IMR-90 (cell line): ENCODE data around the gene CNKSR3. TPM values are rescaled to one million over a fixed set of nuclear protein-coding genes. Genes with fewer than 3 reads are reported as not detected.
A peak's percentile ranks its signal among the peaks of the same experiment; 100 is the strongest.

Experiments
- ATAC-seq: fragments of 200-7000 bp; cut with Tn5 transposase; 2 replicates; pipeline ENCODE4 v1.9.1; 2020; ENCODE audit warnings: low read depth, mild to moderate bottlenecking, moderate library complexity
- BruUV-seq: library from RNA; stranded (reverse); fragments of 400-500 nt; replicated peaks from 2 replicates; lab custom pipeline; 2021; lab: Mats Ljungman, UMichigan
- CTCF ChIA-PET: fragments of 300-600 bp; formaldehyde crosslinking; extraction: SDS; loops from one replicate; lab custom pipeline; 2021; ENCODE audit warnings: antibody characterized with exemption; lab: Yijun Ruan, JAX
- POLR2A ChIA-PET: fragments of 300-600 bp; sonication (Branson Sonifier 250); formaldehyde crosslinking; loops from one replicate; lab custom pipeline; 2022; ENCODE audit warnings: antibody characterized with exemption; ENCODE audit not compliant: unreplicated experiment; lab: Charles Lee
- DNase-seq: peaks from one replicate; pipeline ENCODE4 v3.0.0; 2013
- H2AFZ ChIP-seq: replicated peaks from 2 replicates; pipeline ENCODE3; 2013; ENCODE audit warnings: low read length, mild to moderate bottlenecking; ENCODE audit not compliant: poor library complexity
- H2AK5ac ChIP-seq: 2 replicates; pipeline ENCODE4 v1.6.1; 2013; ENCODE audit warnings: low read depth, low read length, inconsistent platforms
- H2AK9ac ChIP-seq: replicated peaks from 2 replicates; pipeline ENCODE3; 2013; ENCODE audit warnings: mild to moderate bottlenecking, low read depth, low read length, moderate library complexity; ENCODE audit not compliant: poor library complexity
- H2BK120ac ChIP-seq: 2 replicates; pipeline ENCODE4 v1.6.1; 2013; ENCODE audit warnings: low read depth, low read length, inconsistent platforms
- H2BK15ac ChIP-seq: 3 replicates; pipeline ENCODE4 v1.6.1; 2013; ENCODE audit warnings: low read depth, low read length, inconsistent platforms
- H2BK20ac ChIP-seq: 2 replicates; pipeline ENCODE4 v1.6.1; 2013; ENCODE audit warnings: low read depth, mild to moderate bottlenecking, inconsistent platforms, low read length, moderate library complexity
- H2BK5ac ChIP-seq: 2 replicates; pipeline ENCODE4 v1.6.1; 2013; ENCODE audit warnings: mild to moderate bottlenecking, low read depth, low read length, inconsistent platforms; ENCODE audit not compliant: poor library complexity, severe bottlenecking
- H3K14ac ChIP-seq: replicated peaks from 2 replicates; pipeline ENCODE4 v1.6.1; 2013; ENCODE audit warnings: low read depth, low read length, inconsistent platforms
- H3K18ac ChIP-seq: 2 replicates; pipeline ENCODE4 v1.6.1; 2013; ENCODE audit warnings: low read depth, low read length, control low read depth
- H3K23ac ChIP-seq: 2 replicates; pipeline ENCODE4 v1.6.1; 2013; ENCODE audit warnings: low read depth, low read length, inconsistent platforms
- H3K27ac ChIP-seq: 2 replicates; pipeline ENCODE4 v1.5.1; 2013; ENCODE audit warnings: mild to moderate bottlenecking, control low read depth, low read length; ENCODE audit not compliant: insufficient read depth
- H3K27me3 ChIP-seq: 2 replicates; pipeline ENCODE4 v1.6.1; 2013; ENCODE audit warnings: low read length; ENCODE audit not compliant: control insufficient read depth, insufficient read depth
- H3K36me3 ChIP-seq: 2 replicates; pipeline ENCODE4 v1.6.1; 2013; ENCODE audit warnings: low read length, mixed read lengths; ENCODE audit not compliant: control insufficient read depth, insufficient read depth
- H3K4ac ChIP-seq: 2 replicates; pipeline ENCODE4 v1.6.1; 2013; ENCODE audit warnings: low read depth, low read length, inconsistent platforms
- H3K4me1 ChIP-seq: 2 replicates; pipeline ENCODE4 v1.6.1; 2013; ENCODE audit warnings: low read length, mixed read lengths; ENCODE audit not compliant: control insufficient read depth, insufficient read depth
- H3K4me2 ChIP-seq: 2 replicates; pipeline ENCODE4 v1.6.1; 2013; ENCODE audit warnings: low read depth, mild to moderate bottlenecking, control low read depth, low read length, moderate library complexity
- H3K4me3 ChIP-seq: 2 replicates; pipeline ENCODE4 v1.5.1; 2013; ENCODE audit warnings: low read depth, mild to moderate bottlenecking, control low read depth, low read length, moderate library complexity; ENCODE audit not compliant: insufficient read depth
- H3K56ac ChIP-seq: 2 replicates; pipeline ENCODE4 v1.6.1; 2013; ENCODE audit warnings: low read length, inconsistent platforms; ENCODE audit not compliant: insufficient read depth; ENCODE audit errors: extremely low read depth
- H3K79me1 ChIP-seq, 2 experiments: 2 replicates each; pipeline ENCODE4 v1.6.1; 2013; ENCODE audit warnings: low read length in 2 of 2, inconsistent platforms in 1 of 2, low read depth in 1 of 2
- H3K9ac ChIP-seq: 2 replicates; pipeline ENCODE4 v1.6.1; 2013; ENCODE audit warnings: low read depth, low read length, control low read depth
- H3K9me1 ChIP-seq: 2 replicates; pipeline ENCODE4 v1.6.1; 2013; ENCODE audit warnings: low read length, inconsistent platforms; ENCODE audit not compliant: insufficient read depth
- H3K9me3 ChIP-seq: 2 replicates; pipeline ENCODE4 v1.6.1; 2013; ENCODE audit warnings: low read length; ENCODE audit not compliant: control insufficient read depth, insufficient read depth
- H4K20me1 ChIP-seq: 2 replicates; pipeline ENCODE4 v1.6.1; 2013; ENCODE audit warnings: low read length, inconsistent platforms; ENCODE audit not compliant: insufficient read depth
- H4K5ac ChIP-seq: 2 replicates; pipeline ENCODE4 v1.6.1; 2013; ENCODE audit warnings: mild to moderate bottlenecking, low read depth, low read length, control low read depth
- H4K8ac ChIP-seq, 2 experiments: 2 replicates each; pipeline ENCODE4 v1.6.1; 2013; ENCODE audit warnings: low read depth in 2 of 2, low read length in 2 of 2, control low read depth in 1 of 2, inconsistent platforms in 1 of 2
- H4K91ac ChIP-seq: 2 replicates; pipeline ENCODE4 v1.6.1; 2013; ENCODE audit warnings: low read depth, low read length, inconsistent platforms; ENCODE audit not compliant: insufficient read depth
- BHLHE40 ChIP-seq: fragments of 150-350 bp; IDR thresholded peaks from 2 replicates; pipeline ENCODE4 v1.6.1; 2016; ENCODE audit warnings: mild to moderate bottlenecking, low read depth, low read length
- CEBPB ChIP-seq: IDR thresholded peaks from 2 replicates; pipeline ENCODE4 v1.6.1; 2012; ENCODE audit warnings: low read depth, low read length, improper control_type of control experiment
- CHD1 ChIP-seq: IDR thresholded peaks from 2 replicates; pipeline ENCODE4 v1.6.1; 2012; ENCODE audit warnings: low read depth, low read length, improper control_type of control experiment
- FOS ChIP-seq: fragments of 150-350 bp; IDR thresholded peaks from 2 replicates; pipeline ENCODE4 v1.6.1; 2016; ENCODE audit warnings: low read depth, low read length
- MAFK ChIP-seq: IDR thresholded peaks from 2 replicates; pipeline ENCODE4 v1.6.1; 2012; ENCODE audit warnings: low read depth, low read length, improper control_type of control experiment
- MAZ ChIP-seq: IDR thresholded peaks from 2 replicates; pipeline ENCODE4 v1.6.1; 2012; ENCODE audit warnings: low read depth, mild to moderate bottlenecking, low read length, improper control_type of control experiment, moderate library complexity, borderline replicate concordance
- MXI1 ChIP-seq: IDR thresholded peaks from 2 replicates; pipeline ENCODE4 v1.6.1; 2012; ENCODE audit warnings: low read depth, mild to moderate bottlenecking, low read length, moderate library complexity, borderline replicate concordance
- NFE2L2 ChIP-seq: fragments of 150-350 bp; IDR thresholded peaks from 2 replicates; pipeline ENCODE4 v1.6.1; 2016; ENCODE audit warnings: low read depth, mild to moderate bottlenecking, low read length
- POLR2A ChIP-seq: IDR thresholded peaks from 2 replicates; pipeline ENCODE4 v1.6.1; 2012; ENCODE audit warnings: mild to moderate bottlenecking, low read depth, low read length
- RAD21 ChIP-seq: IDR thresholded peaks from 2 replicates; pipeline ENCODE4 v1.6.1; 2012; ENCODE audit warnings: low read length, improper control_type of control experiment
- RCOR1 ChIP-seq: IDR thresholded peaks from 2 replicates; pipeline ENCODE4 v1.6.1; 2012; ENCODE audit warnings: mild to moderate bottlenecking, low read length, improper control_type of control experiment; ENCODE audit not compliant: insufficient replicate concordance
- RFX5 ChIP-seq: IDR thresholded peaks from 2 replicates; pipeline ENCODE4 v1.8.0; 2012; ENCODE audit warnings: low read depth, mild to moderate bottlenecking, low read length, moderate library complexity
- SMC3 ChIP-seq: fragments of 150-350 bp; IDR thresholded peaks from 2 replicates; pipeline ENCODE4 v1.6.1; 2016; ENCODE audit warnings: low read depth, mild to moderate bottlenecking, antibody characterized with exemption, low read length, moderate library complexity
- USF2 ChIP-seq: fragments of 150-350 bp; IDR thresholded peaks from 2 replicates; pipeline ENCODE4 v1.6.1; 2017; ENCODE audit warnings: mild to moderate bottlenecking, antibody characterized with exemption, low read length, low read depth
- WGBS, 2 experiments: methylation state at CpG; one replicate each; pipeline versions ENCODE4 v1.1.5 to v1.1.7; 2013; ENCODE audit warnings: missing lambda C conversion rate in 2 of 2; ENCODE audit not compliant: insufficient read length in 1 of 2; ENCODE audit errors: extremely low coverage in 2 of 2; 5-methylcytosine and 5-hydroxymethylcytosine counted together
- dilution Hi-C: fragments of 300-500 bp; cut with HindIII; formaldehyde crosslinking; loops from one replicate; pipeline ENCODE4 v1.14.3; 2018; ENCODE audit warnings: low sequenced_read_pairs; ENCODE audit not compliant: unreplicated experiment
- in situ Hi-C: fragments of 300-500 bp; cut with MboI; formaldehyde crosslinking; loops from 3 replicates; pipeline ENCODE4 v1.14.3; 2019; ENCODE audit warnings: low sequenced_read_pairs, inconsistent platforms, mixed read lengths
- intact Hi-C: fragments of 100-400 bp; cut with micrococcal nuclease; formaldehyde crosslinking; loops from 2 replicates; pipeline ENCODE4 v1.10.0; 2022
- polyA plus RNA-seq, 3 experiments: library from polyadenylated mRNA; depleted of rRNA; stranded (reverse); fragments of >200 nt; gene quantifications; 2 replicates each; pipeline ENCODE4 v1.2.3, GENCODE V29; 2012; ENCODE audit warnings: low replicate concordance in 1 of 3
- total RNA-seq: library from RNA; depleted of rRNA; stranded (reverse); fragments of >200 nt; gene quantifications from 2 replicates; pipeline ENCODE4 v1.2.3, GENCODE V29; 2012

Gene CNKSR3
- total and polyA plus RNA-seq, 2 of the 4 experiments (the other 2 are of a cell fraction) = 6.7 to 15.8 TPM

DNA sequence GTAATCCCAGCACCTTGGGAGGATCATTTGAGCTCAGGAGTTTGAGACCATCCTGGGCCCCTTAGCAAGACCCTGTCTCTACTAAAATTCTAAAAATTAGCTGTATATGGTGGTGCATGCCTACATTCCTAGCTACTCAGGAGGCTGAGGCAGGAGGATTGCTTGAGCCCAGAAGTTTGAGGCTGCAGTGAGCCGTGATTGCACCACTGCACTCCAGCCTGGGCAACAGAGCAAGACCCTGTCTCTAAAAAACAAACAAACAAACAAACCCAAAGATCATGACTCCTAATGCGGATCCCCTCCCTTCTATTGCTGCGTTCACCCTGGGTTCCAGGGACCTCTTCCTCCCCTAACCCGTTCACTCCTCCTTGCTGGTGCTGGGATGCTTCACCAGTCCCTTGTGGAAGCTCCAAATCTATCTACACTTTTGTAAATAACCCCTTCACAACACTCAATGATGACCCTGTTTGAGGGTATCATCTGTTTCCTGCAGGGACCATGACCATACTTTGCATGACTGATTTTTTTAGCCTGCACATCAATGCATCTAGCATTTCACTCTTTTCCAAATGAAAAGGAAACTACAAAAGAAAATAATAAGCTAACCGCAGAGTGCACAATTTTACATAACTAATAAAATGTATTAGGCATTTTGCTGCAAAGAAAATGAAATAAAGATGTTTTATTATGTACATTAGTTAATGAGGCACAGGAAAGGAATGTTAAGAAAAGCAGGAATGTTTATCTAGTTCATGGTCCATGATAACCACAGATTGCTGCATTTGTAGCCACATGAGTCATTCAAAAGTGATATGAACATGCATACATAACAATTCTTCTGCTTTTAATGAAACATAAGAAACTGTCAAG, 123.4 kb downstream of the CNKSR3 start:
- intact Hi-C loops = loop anchor here (2.0 kb wide), 1 partner anchor 16 kb away; no protein-coding TSS in a partner anchor
- peak overlapping the region; percentile 79 for H2AK5ac ChIP-seq
- H3K79me1 ChIP-seq = no peaks in the 10 kb centered on the region
- peak overlapping the region; percentile 62 for H3K14ac ChIP-seq
- no peaks in the 10 kb centered on the region for H3K36me3 ChIP-seq
- peak overlapping the region; percentile 65 for H3K4me2 ChIP-seq
- H4K20me1 ChIP-seq = peaks cover 4% of the 10 kb centered on the region; the same call in 1 of the 2 replicates
- H4K8ac ChIP-seq = peak overlapping the region in 1 of 2 experiments; percentile 22; a peak in 2 of 4 replicates
- WGBS, 2 experiments = 100% methylated on average over 1 of the region's 5 CpGs; no CpG with 5 or more reads in 1 of the 2 experiments
- peak overlapping the region; percentile 26; the same call in 2 of the 3 replicates for H2BK15ac ChIP-seq
- H2BK5ac ChIP-seq = peak overlapping the region; percentile 71
- H3K9ac ChIP-seq = no peak overlapping the region
- peaks cover 6% of the 10 kb centered on the region; the same call in 1 of the 2 replicates for H3K9me1 ChIP-seq
- H3K56ac ChIP-seq = peak overlapping the region; percentile 42; the same call in 1 of the 2 replicates
- H3K27ac ChIP-seq = peak overlapping the region; percentile 74; the same call in 1 of the 2 replicates
- no peak overlapping the region for H3K4me3 ChIP-seq
- peak overlapping the region; percentile 87 for H3K4ac ChIP-seq
- peak overlapping the region; percentile 80 for H4K91ac ChIP-seq
- CTCF ChIA-PET = interaction anchor here (0.7 to 0.9 kb wide), 4 partner anchors 10 to 539 kb away, joined by 4 to 7 read pairs (median 6); no protein-coding TSS in a partner anchor
- POLR2A ChIA-PET = interaction anchor here (0.7 kb wide), 1 partner anchor 81 kb away, joined by 3 read pairs; no protein-coding TSS in a partner anchor
- peak overlapping the region; percentile 32 for H4K5ac ChIP-seq
- H2AK9ac ChIP-seq = peak overlapping the region; percentile 77
- in situ Hi-C loops = no loop called here
- peak overlapping the region; percentile 83 for H3K18ac ChIP-seq
- no TSS peak for BruUV-seq
- H2BK120ac ChIP-seq = peak overlapping the region; percentile 94
- dilution Hi-C loops = no loop called here
- ATAC-seq (peak; percentile 84), DNase-seq (peak; percentile 97)
- H3K9me3 ChIP-seq = peaks cover 7% of the 10 kb centered on the region; the same call in 1 of the 2 replicates
- peaks cover 8% of the 10 kb centered on the region for H3K4me1 ChIP-seq
- TF ChIP-seq RFX5 = no peak; the same call in 1 of the 2 replicates
- no peak for TF ChIP-seq BHLHE40
- TF ChIP-seq SMC3 = no peak
- peak; percentile 30; the same call in 1 of the 2 replicates for TF ChIP-seq MAFK
- no peak for TF ChIP-seq RCOR1
- TF ChIP-seq NFE2L2 = no peak
- no peak for TF ChIP-seq MAZ
- no peak for TF ChIP-seq POLR2A
- TF ChIP-seq CEBPB = peak; percentile 89
- TF ChIP-seq FOS = peak; percentile 96
- no peak for TF ChIP-seq MXI1
- TF ChIP-seq CHD1 = no peak
- TF ChIP-seq USF2 = no peak
- no peak for TF ChIP-seq RAD21
- H3K27me3 ChIP-seq = no peaks in the 10 kb centered on the region
- H2AFZ ChIP-seq = no peak overlapping the region
- H2BK20ac ChIP-seq = peak overlapping the region; percentile 84
- H3K23ac ChIP-seq = peak overlapping the region; percentile 70; the same call in 1 of the 2 replicates
